Small intestine (tissue), 7 donors: ENCODE results near the gene SLC17A2. TPM values are rescaled to one million over a fixed set of nuclear protein-coding genes. Genes with fewer than 3 reads are reported as not detected.
A peak's percentile ranks its signal among the peaks of the same experiment; 100 is the strongest.

Experiments
- DNase-seq, 2 donors: peaks; one replicate each; pipeline versions ENCODE4 v3.0.0 to v3.0.0-alpha.2; 2013
- FAIRE-seq: peaks from 2 replicates; lab custom pipeline; 2012; peaks lifted over from hg19 to GRCh38; lab: Jason Lieb, UNC
- H3K27ac ChIP-seq, 3 donors: one replicate each; pipeline ENCODE4 v1.5.1; 2013; ENCODE audit warnings: low read length in 2 of 3, mild to moderate bottlenecking in 2 of 3, control low read depth in 1 of 3, inconsistent platforms in 1 of 3, low read depth in 1 of 3, moderate library complexity in 1 of 3
- H3K27me3 ChIP-seq, 3 donors: one replicate each; pipeline ENCODE4 v1.6.1; 2013; ENCODE audit warnings: low read length in 3 of 3, inconsistent platforms in 1 of 3; ENCODE audit not compliant: control insufficient read depth in 3 of 3, insufficient read depth in 3 of 3
- H3K36me3 ChIP-seq, 3 donors: one replicate each; pipeline ENCODE4 v1.6.1; 2013; ENCODE audit warnings: low read length in 3 of 3, inconsistent platforms in 1 of 3, low read depth in 1 of 3, mild to moderate bottlenecking in 1 of 3, moderate library complexity in 1 of 3; ENCODE audit not compliant: control insufficient read depth in 3 of 3, insufficient read depth in 2 of 3
- H3K4me1 ChIP-seq, 3 donors: one replicate each; pipeline ENCODE4 v1.6.1; 2013; ENCODE audit warnings: low read length in 2 of 3, inconsistent platforms in 1 of 3, low read depth in 1 of 3, mild to moderate bottlenecking in 1 of 3, moderate library complexity in 1 of 3; ENCODE audit not compliant: control insufficient read depth in 3 of 3, insufficient read depth in 2 of 3
- H3K4me3 ChIP-seq, 3 donors: one replicate each; pipeline ENCODE4 v1.5.1; 2013; ENCODE audit warnings: low read length in 3 of 3, control low read depth in 1 of 3, inconsistent platforms in 1 of 3, low read depth in 1 of 3, mild to moderate bottlenecking in 1 of 3, moderate library complexity in 1 of 3
- H3K9me3 ChIP-seq, 2 donors: one replicate each; pipeline ENCODE4 v1.6.1; 2013; ENCODE audit warnings: low read depth in 1 of 2, low read length in 1 of 2; ENCODE audit not compliant: control insufficient read depth in 2 of 2, insufficient read depth in 1 of 2
- WGBS, 3 donors: extraction: QIAGEN DNeasy Blood & Tissue Kit; methylation state at CpG; one replicate each; pipeline ENCODE4 v1.1.7; 2013; 5-methylcytosine and 5-hydroxymethylcytosine counted together
- polyA plus RNA-seq, 4 donors: library from polyadenylated mRNA; stranded (reverse) in 3 of 4; unstranded in 1 of 4; fragments of 200-250 nt in 3 of 4; fragments of 120-200 nt in 1 of 4; gene quantifications; one replicate each; pipeline versions ENCODE4 v1.2.1 to v1.2.3, GENCODE V29; 2013
- donor health status: healthy with polysubstance abuse.
- donor health status: control.
- donor health status: control.
- donor health status: Bipolar disorder and iron deficiency.
- donor health status: healthy.

SLC17A2 gene
- polyA plus RNA-seq, 4 donors: 0.04 TPM; not detected in 3

DNA sequence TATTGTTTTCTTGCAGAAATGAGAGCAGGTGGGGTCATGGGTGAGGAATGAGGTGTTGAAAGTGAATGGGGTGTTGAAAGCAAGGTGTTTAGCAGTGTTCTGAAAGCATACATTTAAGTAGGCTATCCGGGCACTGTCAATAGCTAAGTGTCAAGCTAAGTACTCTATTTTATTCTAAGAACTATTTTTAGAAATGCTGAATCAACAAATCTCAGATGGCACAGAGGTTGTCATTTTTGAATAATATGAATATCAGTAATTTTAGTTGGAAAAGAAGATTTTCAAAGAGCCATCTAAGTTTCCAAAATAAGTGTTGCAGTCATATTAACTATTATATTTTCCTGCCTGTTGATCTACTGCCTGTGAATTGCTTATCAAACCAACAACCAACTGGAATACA, 34.7 kb downstream of the SLC17A2 start:
- whole genome bisulfite sequencing, 3 donors: 83 to 97% (median 96%) methylated on average over 1 of the region's 1 CpG
- Histone ChIP-seq H3K36me3 (no peaks in the 10 kb centered on the region), H3K9me3 (no peaks in the 10 kb centered on the region), H3K4me1 (peaks cover 0 to 16% (median 0%) of the 10 kb centered on the region in 3 donors), H3K27me3 (no peaks in the 10 kb centered on the region), H3K27ac (no peak overlapping the region), H3K4me3 (no peak overlapping the region)
- DNase-seq (no peak), FAIRE-seq (no peak)

DNA sequence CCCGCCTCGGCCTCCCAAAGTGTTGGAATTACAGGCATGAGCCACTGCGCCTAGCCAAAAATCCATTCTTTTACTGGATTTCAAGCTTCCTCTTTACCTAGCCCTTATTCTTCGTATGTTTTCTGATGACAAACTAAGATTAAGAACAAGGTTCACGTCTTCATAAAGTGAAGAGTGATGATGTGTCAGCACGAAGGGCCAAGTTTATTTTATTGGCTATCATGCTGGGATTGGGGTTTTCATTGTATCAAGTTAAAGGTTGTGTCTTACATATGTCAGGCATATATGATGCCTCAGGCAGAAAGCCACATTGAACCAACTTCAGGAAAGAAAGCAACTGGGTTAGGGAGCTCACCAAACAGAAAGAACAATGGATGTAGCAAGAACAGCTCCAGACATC, 36.7 kb downstream of the SLC17A2 start:
- DNase-seq (no peak), FAIRE-seq (no peak)
- peaks cover 0 to 3% (median 0%) of the 10 kb centered on the region in 3 donors for H3K4me1 ChIP-seq
- no peaks in the 10 kb centered on the region for H3K27me3 ChIP-seq
- no peaks in the 10 kb centered on the region for H3K9me3 ChIP-seq
- WGBS, 3 donors: 89 to 93% (median 91%) methylated on average over 6 of the region's 6 CpGs
- H3K4me3 ChIP-seq: no peak overlapping the region
- no peaks in the 10 kb centered on the region for H3K36me3 ChIP-seq
- no peak overlapping the region for H3K27ac ChIP-seq

DNA sequence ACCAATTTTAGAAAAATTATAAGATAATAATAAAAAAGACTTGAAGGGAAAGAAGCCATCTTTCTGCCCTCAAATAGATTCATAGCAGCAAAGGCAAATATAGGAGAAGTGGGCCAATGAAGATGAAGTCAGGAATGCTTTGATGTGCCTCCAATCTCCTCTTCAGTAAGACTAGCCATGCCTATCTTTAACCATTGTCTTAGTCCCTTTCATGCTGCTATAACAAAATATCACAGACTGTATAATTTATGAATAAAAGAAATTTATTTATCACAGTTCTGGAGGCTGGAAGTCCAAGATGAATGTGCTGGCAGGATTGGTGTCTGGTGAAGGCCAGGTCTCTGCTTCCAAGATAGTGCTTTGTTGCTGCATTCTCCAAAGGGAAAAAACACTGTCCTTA, 37.6 kb downstream of the SLC17A2 start:
- H3K4me3 ChIP-seq: no peak overlapping the region
- no peak overlapping the region for H3K27ac ChIP-seq
- no peak for DNase-seq
- no peaks in the 10 kb centered on the region for H3K9me3 ChIP-seq
- no peaks in the 10 kb centered on the region for H3K36me3 ChIP-seq
- no peaks in the 10 kb centered on the region for H3K4me1 ChIP-seq
- no peaks in the 10 kb centered on the region for H3K27me3 ChIP-seq
- FAIRE-seq: no peak

DNA sequence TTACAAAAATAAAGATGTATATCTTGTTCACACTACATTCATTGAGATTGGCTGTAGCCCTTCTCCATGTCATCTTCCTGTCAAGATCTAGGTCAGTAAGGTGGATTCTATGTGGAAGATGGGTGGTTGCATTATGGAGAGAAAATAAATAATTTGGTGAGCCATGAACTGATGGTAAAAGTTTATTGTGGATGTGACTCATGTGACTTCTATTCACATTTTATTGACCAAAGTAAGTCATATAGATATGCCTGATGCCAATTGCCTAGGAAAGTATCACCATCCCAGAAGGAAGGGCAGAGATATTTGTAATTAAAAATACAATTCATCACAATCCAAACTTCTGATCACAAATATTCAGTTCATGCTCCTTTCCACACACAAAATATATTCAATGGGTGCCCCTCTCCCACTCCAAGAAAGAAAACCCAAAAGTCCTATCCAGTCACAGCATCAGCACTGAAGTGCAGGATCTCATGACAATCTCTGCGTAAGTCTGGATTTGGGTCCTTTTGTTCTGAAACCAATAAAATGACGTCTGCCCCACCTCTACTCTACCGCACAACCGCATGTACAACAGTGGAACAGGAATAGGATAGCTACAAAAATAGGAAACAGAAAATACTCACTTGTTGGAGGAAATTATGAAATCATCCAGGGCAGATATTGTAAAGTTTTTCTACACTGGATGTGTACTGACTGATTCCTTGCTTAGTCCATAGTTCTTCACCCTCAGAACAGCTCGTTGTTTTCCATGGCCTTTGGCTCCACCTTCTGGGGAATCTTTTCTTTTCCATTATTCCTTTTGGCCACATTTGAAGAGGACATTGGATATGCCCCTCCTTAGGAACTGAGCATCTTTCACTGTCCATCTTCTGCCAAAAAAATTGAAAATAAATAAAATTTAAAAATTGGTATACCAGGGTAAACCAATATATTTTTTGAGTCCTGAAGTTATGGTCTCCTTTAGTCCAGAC, 40.3 kb downstream of the SLC17A2 start:
- H3K4me1 ChIP-seq: no peaks in the 10 kb centered on the region
- H3K27me3 ChIP-seq: no peaks in the 10 kb centered on the region
- H3K27ac ChIP-seq: no peak overlapping the region
- 60 to 66% (median 62%) methylated on average over 5 of the region's 5 CpGs for WGBS, 3 donors
- FAIRE-seq: no peak
- H3K36me3 ChIP-seq: no peaks in the 10 kb centered on the region
- H3K9me3 ChIP-seq: no peaks in the 10 kb centered on the region
- H3K4me3 ChIP-seq: no peak overlapping the region
- DNase-seq: peak; percentile 68 to 77

DNA sequence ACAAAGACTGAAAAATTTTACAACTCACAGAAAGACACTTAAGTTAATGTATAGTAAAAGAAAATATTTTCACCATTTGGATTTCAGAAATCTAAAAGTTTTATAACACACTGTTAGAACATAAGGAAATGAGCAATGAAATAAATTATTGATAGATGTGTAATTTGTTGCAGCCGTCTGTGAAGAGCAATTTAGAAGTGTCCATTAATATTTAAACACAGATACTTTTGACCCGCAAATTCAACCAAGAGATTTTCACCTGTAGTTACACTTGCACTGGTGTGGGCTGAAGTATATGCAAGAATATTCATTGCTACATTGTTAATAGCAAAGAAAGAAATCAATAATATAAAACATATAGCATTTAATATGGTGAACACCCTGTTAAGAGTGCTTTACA, 41.9 kb downstream of the SLC17A2 start:
- 16 to 72% (median 31%) methylated on average over 2 of the region's 2 CpGs for WGBS, 3 donors
- Histone ChIP-seq H3K27me3 (no peaks in the 10 kb centered on the region), H3K36me3 (no peaks in the 10 kb centered on the region), H3K9me3 (no peaks in the 10 kb centered on the region), H3K27ac (no peak overlapping the region), H3K4me3 (no peak overlapping the region), H3K4me1 (no peaks in the 10 kb centered on the region)
- FAIRE-seq: peak; percentile 26
- DNase-seq: no peak

DNA sequence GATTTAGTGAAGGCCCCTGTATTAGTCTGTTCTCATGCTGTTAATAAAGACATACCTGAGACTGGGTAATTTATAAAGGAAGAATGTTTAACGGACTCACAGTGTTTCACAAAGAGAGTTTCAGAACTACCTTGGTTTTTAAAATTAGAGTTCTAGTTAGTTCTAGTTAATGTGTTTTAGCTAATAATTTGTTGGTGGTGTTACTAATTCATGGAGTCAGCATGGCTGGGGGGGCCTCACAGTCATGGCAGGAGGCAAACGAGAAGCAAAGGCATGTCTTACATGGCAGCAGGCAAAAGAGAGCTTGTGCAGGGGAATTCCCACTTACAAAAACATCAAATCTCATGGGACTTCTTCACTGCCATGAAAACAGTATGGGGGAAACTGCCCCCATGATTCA, 44.4 kb downstream of the SLC17A2 start:
- DNase-seq (no peak), FAIRE-seq (no peak)
- Histone ChIP-seq H3K36me3 (no peaks in the 10 kb centered on the region), H3K27me3 (no peaks in the 10 kb centered on the region), H3K9me3 (no peaks in the 10 kb centered on the region), H3K27ac (no peak overlapping the region), H3K4me1 (no peaks in the 10 kb centered on the region), H3K4me3 (no peak overlapping the region)
- WGBS, 3 donors: 87 to 96% (median 88%) methylated on average over 2 of the region's 2 CpGs

DNA sequence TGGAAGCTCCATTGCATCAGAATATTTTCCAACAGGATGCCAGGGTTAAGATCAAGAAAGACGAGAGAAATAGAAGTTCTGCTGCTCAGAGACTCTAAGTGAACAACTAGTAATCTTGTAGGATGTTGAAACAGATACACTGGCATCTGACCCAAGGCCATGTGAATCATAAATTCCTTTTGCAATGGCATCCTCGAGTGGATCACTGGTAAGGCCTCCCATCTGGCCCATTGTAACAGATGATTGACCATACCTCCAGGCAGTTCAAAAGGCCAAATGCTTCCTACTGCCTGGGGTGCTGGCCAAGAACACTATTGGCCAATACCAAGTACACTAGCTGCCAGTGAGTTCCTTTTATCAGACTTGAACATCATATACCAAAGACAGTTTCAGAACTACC, 46.5 kb downstream of the SLC17A2 start:
- peak in 1 of 2 donors; percentile 52 for DNase-seq
- no peaks in the 10 kb centered on the region for H3K36me3 ChIP-seq
- no peaks in the 10 kb centered on the region for H3K4me1 ChIP-seq
- H3K27me3 ChIP-seq: no peaks in the 10 kb centered on the region
- H3K27ac ChIP-seq: no peak overlapping the region
- 53 to 81% (median 54%) methylated on average over 2 of the region's 2 CpGs for WGBS, 3 donors
- H3K4me3 ChIP-seq: no peak overlapping the region
- FAIRE-seq: no peak
- H3K9me3 ChIP-seq: peaks cover 0 to 3% of the 10 kb centered on the region in 2 donors

DNA sequence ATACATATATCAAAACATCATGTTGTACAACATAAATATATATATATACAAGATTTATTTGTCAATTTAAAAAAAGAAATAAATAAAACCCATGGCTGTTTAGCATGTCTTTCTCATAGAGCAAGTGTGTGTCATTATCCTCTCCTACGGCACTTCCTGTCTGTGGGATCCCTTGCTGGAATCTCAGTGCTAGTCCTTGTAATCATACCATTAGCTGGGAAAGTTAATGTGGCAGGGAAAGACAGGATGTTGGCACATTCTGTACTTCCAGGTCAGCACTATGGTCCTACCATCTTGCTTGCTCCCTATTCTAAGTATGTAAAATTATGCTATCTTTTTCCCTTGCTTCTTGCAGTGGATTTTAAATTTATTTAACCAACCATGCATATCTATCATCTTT, 47.0 kb downstream of the SLC17A2 start:
- H3K9me3 ChIP-seq: peaks cover 0 to 3% of the 10 kb centered on the region in 2 donors
- H3K36me3 ChIP-seq: no peaks in the 10 kb centered on the region
- 81 to 96% (median 88%) methylated on average over 1 of the region's 1 CpG for WGBS, 3 donors
- no peaks in the 10 kb centered on the region for H3K27me3 ChIP-seq
- no peak overlapping the region for H3K4me3 ChIP-seq
- DNase-seq (no peak), FAIRE-seq (no peak)
- H3K4me1 ChIP-seq: no peaks in the 10 kb centered on the region
- no peak overlapping the region for H3K27ac ChIP-seq
